Neural cell (in vitro differentiated cells): ENCODE data around the gene PTDSS2. TPM values are rescaled to one million over a fixed set of nuclear protein-coding genes. Genes with fewer than 3 reads are reported as not detected.
"Not testable (repeated sequence)": the region's sequence is repeated elsewhere in the genome, so short reads cannot be mapped to it uniquely, and the experiment has no call there.

Source experiments
- H2AFZ ChIP-seq: fragments of 200-600, 300-800 bp; sonication (generic), shearing (Covaris generic); 2 replicates; pipeline ENCODE4 v1.6.0; 2014; ENCODE audit warnings: low read depth, mild to moderate bottlenecking, antibody characterized with exemption, low read length, moderate library complexity
- H3F3A ChIP-seq: fragments of 200-600 bp; shearing (Covaris generic); 2 replicates; pipeline ENCODE4 v1.6.1; 2016; ENCODE audit warnings: mild to moderate bottlenecking, moderate library complexity, mixed read lengths, antibody characterized with exemption, low read length; ENCODE audit not compliant: insufficient read depth, poor library complexity, severe bottlenecking
- H3K27ac ChIP-seq: fragments of 200-600, 300-800 bp; sonication (generic), shearing (Covaris generic); 2 replicates; pipeline ENCODE4 v1.5.1; 2014; ENCODE audit warnings: mild to moderate bottlenecking, low read length, moderate library complexity
- H3K27me3 ChIP-seq: fragments of 300-800, 200-600 bp; sonication (generic), shearing (Covaris generic); 2 replicates; pipeline ENCODE4 v1.6.0; 2014; ENCODE audit warnings: mild to moderate bottlenecking, low read depth, low read length, moderate library complexity; ENCODE audit not compliant: insufficient read depth
- H3K36me3 ChIP-seq: fragments of 300-800, 200-600 bp; sonication (generic), shearing (Covaris generic); 2 replicates; pipeline ENCODE4 v1.5.1; 2014; ENCODE audit warnings: mild to moderate bottlenecking, antibody characterized with exemption, low read length, moderate library complexity; ENCODE audit not compliant: insufficient read depth
- H3K4me2 ChIP-seq: fragments of 300-800, 200-600 bp; sonication (generic), shearing (Covaris generic); 2 replicates; pipeline ENCODE4 v1.6.0; 2014; ENCODE audit warnings: mild to moderate bottlenecking, low read length
- H3K4me3 ChIP-seq: fragments of 300-800, 200-600 bp; sonication (generic), shearing (Covaris generic); 2 replicates; pipeline ENCODE4 v1.5.1; 2014; ENCODE audit warnings: mild to moderate bottlenecking, low read length, moderate library complexity
- H3K79me2 ChIP-seq: fragments of 200-600 bp; shearing (Covaris generic); replicated peaks from 2 replicates; pipeline ENCODE4 v1.6.0; 2014; ENCODE audit warnings: mild to moderate bottlenecking, low read length, moderate library complexity; ENCODE audit not compliant: insufficient read depth
- H3K9ac ChIP-seq: fragments of 300-800, 200-600 bp; sonication (generic), shearing (Covaris generic); 2 replicates; pipeline ENCODE4 v1.6.1; 2016; ENCODE audit warnings: mild to moderate bottlenecking, low read length, mixed read lengths
- H3K9me2 ChIP-seq: fragments of 200-600 bp; shearing (Covaris generic); 2 replicates; pipeline ENCODE4 v1.6.1; 2016; ENCODE audit warnings: mild to moderate bottlenecking, low read length, mixed read lengths; ENCODE audit not compliant: insufficient read depth
- H3K9me3 ChIP-seq: fragments of 200-600, 300-800 bp; sonication (generic), shearing (Covaris generic); 2 replicates; pipeline ENCODE4 v1.6.1; 2016; ENCODE audit warnings: mild to moderate bottlenecking, mixed run types, low read length, moderate library complexity, mixed read lengths
- H4K20me1 ChIP-seq: fragments of 200-600 bp; shearing (Covaris generic); 2 replicates; pipeline ENCODE4 v1.6.1; 2016; ENCODE audit warnings: mild to moderate bottlenecking, mixed run types; ENCODE audit not compliant: insufficient read depth
- EP300 ChIP-seq: fragments of 450-650 bp; conservative IDR thresholded peaks from 2 replicates; pipeline ENCODE4 v1.6.1; 2014; ENCODE audit warnings: antibody characterized with exemption, mild to moderate bottlenecking, moderate library complexity; ENCODE audit not compliant: poor library complexity, severe bottlenecking
- EZH2 ChIP-seq: fragments of 200-600, 300-800 bp; shearing (Covaris generic), sonication (generic); IDR thresholded peaks from 2 replicates; pipeline ENCODE4 v1.6.1; 2014; ENCODE audit warnings: antibody characterized with exemption, low read length, borderline replicate concordance, mild to moderate bottlenecking; ENCODE audit not compliant: insufficient read depth, poor library complexity, severe bottlenecking
- MXI1 ChIP-seq: fragments of 450-650 bp; conservative IDR thresholded peaks from 2 replicates; pipeline ENCODE4 v1.6.1; 2014; ENCODE audit warnings: antibody characterized with exemption, mild to moderate bottlenecking; ENCODE audit not compliant: poor library complexity, severe bottlenecking
- POLR2AphosphoS5 ChIP-seq: IDR thresholded peaks from 2 replicates; pipeline ENCODE4 v1.6.1; 2012
- RAD21 ChIP-seq: fragments of 450-650 bp; conservative IDR thresholded peaks from 2 replicates; pipeline ENCODE4 v1.6.1; 2014; ENCODE audit warnings: antibody characterized with exemption, mild to moderate bottlenecking, moderate library complexity
- SMC3 ChIP-seq: fragments of 450-650 bp; conservative IDR thresholded peaks from 2 replicates; pipeline ENCODE4 v1.6.1; 2014; ENCODE audit warnings: antibody characterized with exemption, mild to moderate bottlenecking, moderate library complexity; ENCODE audit not compliant: poor library complexity
- TAF1 ChIP-seq: IDR thresholded peaks from 2 replicates; pipeline ENCODE4 v1.6.1; 2012; ENCODE audit warnings: low read depth
- polyA plus RNA-seq: library from polyadenylated mRNA; depleted of rRNA; stranded (reverse); fragments of >200 nt; gene quantifications from 2 replicates; pipeline ENCODE4 v1.2.3, GENCODE V29; 2014
- TF ChIP-seq, protein P1 (sequence below): fragments of 450-650 bp; IDR thresholded peaks from 2 replicates; pipeline ENCODE4 v1.5.1; 2014; ENCODE audit warnings: antibody characterized with exemption, mild to moderate bottlenecking, moderate library complexity; ENCODE audit not compliant: poor library complexity, severe bottlenecking
- TF ChIP-seq, protein P2 (sequence below): IDR thresholded peaks from 2 replicates; pipeline ENCODE4 v1.6.1; 2012; ENCODE audit warnings: borderline replicate concordance

PTDSS2 gene
- polyA plus RNA-seq, 1 donor from 2014 or later, result 54.3 TPM

DNA sequence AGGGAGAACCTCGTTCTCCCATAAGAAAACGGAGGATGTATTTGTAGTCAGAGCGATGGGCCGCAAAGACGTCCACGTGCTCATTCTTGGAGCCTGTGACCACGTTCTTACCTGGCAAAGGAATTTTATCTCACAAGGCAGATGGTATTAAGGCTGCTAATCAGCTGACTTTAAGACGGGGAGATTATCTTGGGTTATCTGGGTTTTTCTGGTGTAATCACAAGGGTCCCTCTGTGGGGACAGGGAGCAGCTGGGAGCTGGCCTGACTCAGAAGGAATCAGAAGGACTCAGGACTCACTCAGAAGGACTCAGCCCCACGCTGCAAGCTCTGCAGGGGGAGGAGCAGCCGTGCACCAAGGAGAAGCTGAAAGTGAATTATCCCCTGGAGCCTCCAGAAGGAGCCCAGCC is 27.8 kb upstream of the PTDSS2 start:
- Histone ChIP-seq H3F3A (no peaks in the 10 kb centered on the region), H2AFZ (no peak overlapping the region), H3K27me3 (peaks cover 15% of the 10 kb centered on the region), H3K9ac (no peak overlapping the region), H4K20me1 (no peaks in the 10 kb centered on the region), H3K9me2 (no peaks in the 10 kb centered on the region), H3K36me3 (no peaks in the 10 kb centered on the region), H3K27ac (no peak overlapping the region), H3K79me2 (no peaks in the 10 kb centered on the region), H3K4me3 (no peak overlapping the region), H3K4me2 (no peak overlapping the region), H3K9me3 (no peaks in the 10 kb centered on the region)
- TF ChIP-seq EP300, result no peak
- no peak for TF ChIP-seq EZH2
- no peak for TF ChIP-seq SMC3
- TF ChIP-seq RAD21, result no peak
- TF ChIP-seq POLR2AphosphoS5, result no peak
- TF ChIP-seq, protein P1, sequence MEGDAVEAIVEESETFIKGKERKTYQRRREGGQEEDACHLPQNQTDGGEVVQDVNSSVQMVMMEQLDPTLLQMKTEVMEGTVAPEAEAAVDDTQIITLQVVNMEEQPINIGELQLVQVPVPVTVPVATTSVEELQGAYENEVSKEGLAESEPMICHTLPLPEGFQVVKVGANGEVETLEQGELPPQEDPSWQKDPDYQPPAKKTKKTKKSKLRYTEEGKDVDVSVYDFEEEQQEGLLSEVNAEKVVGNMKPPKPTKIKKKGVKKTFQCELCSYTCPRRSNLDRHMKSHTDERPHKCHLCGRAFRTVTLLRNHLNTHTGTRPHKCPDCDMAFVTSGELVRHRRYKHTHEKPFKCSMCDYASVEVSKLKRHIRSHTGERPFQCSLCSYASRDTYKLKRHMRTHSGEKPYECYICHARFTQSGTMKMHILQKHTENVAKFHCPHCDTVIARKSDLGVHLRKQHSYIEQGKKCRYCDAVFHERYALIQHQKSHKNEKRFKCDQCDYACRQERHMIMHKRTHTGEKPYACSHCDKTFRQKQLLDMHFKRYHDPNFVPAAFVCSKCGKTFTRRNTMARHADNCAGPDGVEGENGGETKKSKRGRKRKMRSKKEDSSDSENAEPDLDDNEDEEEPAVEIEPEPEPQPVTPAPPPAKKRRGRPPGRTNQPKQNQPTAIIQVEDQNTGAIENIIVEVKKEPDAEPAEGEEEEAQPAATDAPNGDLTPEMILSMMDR, result no peak
- TF ChIP-seq, protein P2, sequence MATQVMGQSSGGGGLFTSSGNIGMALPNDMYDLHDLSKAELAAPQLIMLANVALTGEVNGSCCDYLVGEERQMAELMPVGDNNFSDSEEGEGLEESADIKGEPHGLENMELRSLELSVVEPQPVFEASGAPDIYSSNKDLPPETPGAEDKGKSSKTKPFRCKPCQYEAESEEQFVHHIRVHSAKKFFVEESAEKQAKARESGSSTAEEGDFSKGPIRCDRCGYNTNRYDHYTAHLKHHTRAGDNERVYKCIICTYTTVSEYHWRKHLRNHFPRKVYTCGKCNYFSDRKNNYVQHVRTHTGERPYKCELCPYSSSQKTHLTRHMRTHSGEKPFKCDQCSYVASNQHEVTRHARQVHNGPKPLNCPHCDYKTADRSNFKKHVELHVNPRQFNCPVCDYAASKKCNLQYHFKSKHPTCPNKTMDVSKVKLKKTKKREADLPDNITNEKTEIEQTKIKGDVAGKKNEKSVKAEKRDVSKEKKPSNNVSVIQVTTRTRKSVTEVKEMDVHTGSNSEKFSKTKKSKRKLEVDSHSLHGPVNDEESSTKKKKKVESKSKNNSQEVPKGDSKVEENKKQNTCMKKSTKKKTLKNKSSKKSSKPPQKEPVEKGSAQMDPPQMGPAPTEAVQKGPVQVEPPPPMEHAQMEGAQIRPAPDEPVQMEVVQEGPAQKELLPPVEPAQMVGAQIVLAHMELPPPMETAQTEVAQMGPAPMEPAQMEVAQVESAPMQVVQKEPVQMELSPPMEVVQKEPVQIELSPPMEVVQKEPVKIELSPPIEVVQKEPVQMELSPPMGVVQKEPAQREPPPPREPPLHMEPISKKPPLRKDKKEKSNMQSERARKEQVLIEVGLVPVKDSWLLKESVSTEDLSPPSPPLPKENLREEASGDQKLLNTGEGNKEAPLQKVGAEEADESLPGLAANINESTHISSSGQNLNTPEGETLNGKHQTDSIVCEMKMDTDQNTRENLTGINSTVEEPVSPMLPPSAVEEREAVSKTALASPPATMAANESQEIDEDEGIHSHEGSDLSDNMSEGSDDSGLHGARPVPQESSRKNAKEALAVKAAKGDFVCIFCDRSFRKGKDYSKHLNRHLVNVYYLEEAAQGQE, result no peak
- TF ChIP-seq MXI1, result no peak
- no peak for TF ChIP-seq TAF1

DNA sequence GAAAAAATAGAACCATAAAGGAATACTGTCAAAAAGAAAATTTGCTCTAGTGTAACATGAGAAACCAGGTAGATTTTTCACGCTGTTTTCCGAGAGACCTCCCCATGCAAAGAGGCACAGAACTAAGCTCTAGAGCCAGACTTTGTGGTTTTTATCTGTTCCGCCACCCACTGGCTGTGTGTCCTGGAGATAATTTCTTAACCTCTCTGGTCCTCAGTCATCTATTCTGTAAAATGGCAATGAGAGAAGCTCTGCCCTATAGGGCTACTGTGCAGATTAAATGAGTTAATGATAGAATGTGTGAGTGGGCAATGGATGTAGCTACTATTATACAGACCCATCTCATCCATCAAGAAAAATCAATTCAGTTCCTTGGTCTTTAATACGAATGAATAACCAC is 25.8 kb upstream of the PTDSS2 start:
- H3K36me3 ChIP-seq, result no peaks in the 10 kb centered on the region
- H3K4me2 ChIP-seq, result no peak overlapping the region
- TF ChIP-seq TAF1 (no peak), EZH2 (no peak), MXI1 (no peak), EP300 (no peak), RAD21 (no peak), POLR2AphosphoS5 (no peak), SMC3 (no peak)
- TF ChIP-seq, protein P1, result no peak
- TF ChIP-seq, protein P2, result no peak
- no peak overlapping the region for H3K4me3 ChIP-seq
- no peak overlapping the region for H3K27ac ChIP-seq
- no peaks in the 10 kb centered on the region for H3K27me3 ChIP-seq
- H3K9ac ChIP-seq, result no peak overlapping the region
- no peaks in the 10 kb centered on the region for H3K9me3 ChIP-seq
- no peak overlapping the region for H2AFZ ChIP-seq
- H4K20me1 ChIP-seq, result no peaks in the 10 kb centered on the region
- H3F3A ChIP-seq, result no peaks in the 10 kb centered on the region
- H3K9me2 ChIP-seq, result no peaks in the 10 kb centered on the region
- H3K79me2 ChIP-seq, result no peaks in the 10 kb centered on the region

DNA sequence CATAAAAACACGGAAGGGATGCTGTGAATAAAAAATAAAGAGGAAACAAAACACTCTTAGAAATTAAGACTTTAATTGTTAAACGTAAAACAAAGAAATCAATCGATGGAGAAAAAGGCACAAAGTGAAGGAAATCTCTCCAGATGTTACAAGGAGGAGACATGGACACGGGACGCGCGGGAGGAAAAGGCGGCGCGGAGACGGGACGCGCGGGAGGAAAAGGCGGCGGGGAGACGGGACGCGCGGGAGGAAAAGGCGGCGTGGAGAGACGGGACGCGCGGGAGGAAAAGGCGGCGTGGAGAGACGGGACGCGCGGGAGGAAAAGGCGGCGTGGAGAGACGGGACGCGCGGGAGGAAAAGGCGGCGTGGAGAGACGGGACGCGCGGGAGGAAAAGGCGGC is 25.3 kb upstream of the PTDSS2 start:
- H3K79me2 ChIP-seq, H3K9me3 ChIP-seq, H4K20me1 ChIP-seq, H3F3A ChIP-seq, H3K27me3 ChIP-seq, H3K9ac ChIP-seq, H3K27ac ChIP-seq, H3K4me2 ChIP-seq, H3K36me3 ChIP-seq, H3K9me2 ChIP-seq, H2AFZ ChIP-seq, H3K4me3 ChIP-seq: not testable (repeated sequence)
